ENCODE data around the gene ZCCHC12. TPM values are rescaled to one million over a fixed set of nuclear protein-coding genes. Genes with fewer than 3 reads are reported as not detected.

Gene ZCCHC12
- total and polyA plus RNA-seq, 10 of the 15 experiments (the other 5 are each of a cell fraction or from before 2014, with no cell fraction given) = 0.04 TPM; not detected in 9

DNA sequence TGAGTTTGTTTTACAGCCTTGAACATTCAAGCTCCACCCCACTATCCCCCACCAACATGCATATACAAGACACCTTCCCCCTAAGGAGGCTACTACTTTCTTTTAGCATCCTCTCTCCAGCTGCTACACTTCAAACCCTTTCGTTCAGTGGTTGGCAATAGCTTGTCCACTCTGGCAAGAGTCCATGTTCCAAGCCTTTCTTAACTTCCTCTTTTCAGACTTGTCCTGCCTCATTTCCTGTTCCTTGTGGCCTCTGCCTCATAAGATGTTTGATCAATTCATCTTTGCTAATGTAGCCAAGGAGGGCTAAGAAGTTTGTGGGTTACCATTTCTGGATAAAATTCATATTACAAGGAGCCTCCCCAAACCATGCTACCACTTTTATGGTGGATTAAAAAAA is 20.8 kb upstream of the ZCCHC12 start (continued):
- TF ChIP-seq, protein P1, sequence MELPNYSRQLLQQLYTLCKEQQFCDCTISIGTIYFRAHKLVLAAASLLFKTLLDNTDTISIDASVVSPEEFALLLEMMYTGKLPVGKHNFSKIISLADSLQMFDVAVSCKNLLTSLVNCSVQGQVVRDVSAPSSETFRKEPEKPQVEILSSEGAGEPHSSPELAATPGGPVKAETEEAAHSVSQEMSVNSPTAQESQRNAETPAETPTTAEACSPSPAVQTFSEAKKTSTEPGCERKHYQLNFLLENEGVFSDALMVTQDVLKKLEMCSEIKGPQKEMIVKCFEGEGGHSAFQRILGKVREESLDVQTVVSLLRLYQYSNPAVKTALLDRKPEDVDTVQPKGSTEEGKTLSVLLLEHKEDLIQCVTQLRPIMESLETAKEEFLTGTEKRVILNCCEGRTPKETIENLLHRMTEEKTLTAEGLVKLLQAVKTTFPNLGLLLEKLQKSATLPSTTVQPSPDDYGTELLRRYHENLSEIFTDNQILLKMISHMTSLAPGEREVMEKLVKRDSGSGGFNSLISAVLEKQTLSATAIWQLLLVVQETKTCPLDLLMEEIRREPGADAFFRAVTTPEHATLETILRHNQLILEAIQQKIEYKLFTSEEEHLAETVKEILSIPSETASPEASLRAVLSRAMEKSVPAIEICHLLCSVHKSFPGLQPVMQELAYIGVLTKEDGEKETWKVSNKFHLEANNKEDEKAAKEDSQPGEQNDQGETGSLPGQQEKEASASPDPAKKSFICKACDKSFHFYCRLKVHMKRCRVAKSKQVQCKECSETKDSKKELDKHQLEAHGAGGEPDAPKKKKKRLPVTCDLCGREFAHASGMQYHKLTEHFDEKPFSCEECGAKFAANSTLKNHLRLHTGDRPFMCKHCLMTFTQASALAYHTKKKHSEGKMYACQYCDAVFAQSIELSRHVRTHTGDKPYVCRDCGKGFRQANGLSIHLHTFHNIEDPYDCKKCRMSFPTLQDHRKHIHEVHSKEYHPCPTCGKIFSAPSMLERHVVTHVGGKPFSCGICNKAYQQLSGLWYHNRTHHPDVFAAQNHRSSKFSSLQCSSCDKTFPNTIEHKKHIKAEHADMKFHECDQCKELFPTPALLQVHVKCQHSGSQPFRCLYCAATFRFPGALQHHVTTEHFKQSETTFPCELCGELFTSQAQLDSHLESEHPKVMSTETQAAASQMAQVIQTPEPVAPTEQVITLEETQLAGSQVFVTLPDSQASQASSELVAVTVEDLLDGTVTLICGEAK (IDR thresholded peaks at IDR 0.05; ENCODE audit: borderline replicate concordance) = no peak
- TF ChIP-seq, protein P2, sequence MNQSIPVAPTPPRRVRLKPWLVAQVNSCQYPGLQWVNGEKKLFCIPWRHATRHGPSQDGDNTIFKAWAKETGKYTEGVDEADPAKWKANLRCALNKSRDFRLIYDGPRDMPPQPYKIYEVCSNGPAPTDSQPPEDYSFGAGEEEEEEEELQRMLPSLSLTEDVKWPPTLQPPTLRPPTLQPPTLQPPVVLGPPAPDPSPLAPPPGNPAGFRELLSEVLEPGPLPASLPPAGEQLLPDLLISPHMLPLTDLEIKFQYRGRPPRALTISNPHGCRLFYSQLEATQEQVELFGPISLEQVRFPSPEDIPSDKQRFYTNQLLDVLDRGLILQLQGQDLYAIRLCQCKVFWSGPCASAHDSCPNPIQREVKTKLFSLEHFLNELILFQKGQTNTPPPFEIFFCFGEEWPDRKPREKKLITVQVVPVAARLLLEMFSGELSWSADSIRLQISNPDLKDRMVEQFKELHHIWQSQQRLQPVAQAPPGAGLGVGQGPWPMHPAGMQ (IDR thresholded peaks at IDR 0.05; ENCODE audit: borderline replicate concordance) = no peak
- TF ChIP-seq BCL11A (IDR thresholded peaks at IDR 0.05; ENCODE audit: low read depth, low read length) (no peak), HCFC1 (IDR thresholded peaks at IDR 0.05; ENCODE audit: low read length) (no peak), NR2C1 (IDR thresholded peaks at IDR 0.05) (no peak), CBX3 (IDR thresholded peaks at IDR 0.05; ENCODE audit: borderline replicate concordance, low read depth) (no peak)
